GM21367 (cell line): Measurements from ENCODE around the gene NUP107.
"Not testable (repeated sequence)": the region's sequence is repeated elsewhere in the genome, so short reads cannot be mapped to it uniquely, and the experiment has no call there.

Experiments
- ATAC-seq: cut with Tn5 transposase; IDR thresholded peaks from one replicate; pipeline ENCODE4 v1.9.1; 2021; ENCODE audit not compliant: unreplicated experiment

Gene NUP107

GRCh38 chr12:68686595-68687521, at the start of gene NUP107:
Gene NUP107, plus strand, starts transcription at chr12:68686978. Its CDS starts 88 bp downstream, at chr12:68687066.
- ATAC-seq, result peak; percentile 95

GRCh38 chr12:68637439-68637838, 49.3 kb upstream of the NUP107 start:
- ATAC-seq, result not testable (repeated sequence)

- no peak for ATAC-seq
These were observed 48.6 kb upstream of the NUP107 start for GRCh38 chr12:68638171-68638570.

- no peak for ATAC-seq
These were observed 47.9 kb upstream of the NUP107 start for GRCh38 chr12:68638721-68639395.

GRCh38 chr12:68639396-68639767, 47.4 kb upstream of the NUP107 start:
- ATAC-seq, result no peak

- ATAC-seq, result peak; percentile 82
These were observed 45.6 kb upstream of the NUP107 start for GRCh38 chr12:68641138-68641537.

- no peak for ATAC-seq
These were observed 40.3 kb upstream of the NUP107 start for GRCh38 chr12:68646484-68646883.

- no peak for ATAC-seq
These were observed 39.3 kb upstream of the NUP107 start for GRCh38 chr12:68647507-68647906.

GRCh38 chr12:68648179-68648578, 38.6 kb upstream of the NUP107 start:
- ATAC-seq, result no peak

- no peak for ATAC-seq
These were observed 21.7 kb upstream of the NUP107 start for GRCh38 chr12:68665016-68665569.

- ATAC-seq, result no peak
These were observed 19.5 kb upstream of the NUP107 start for GRCh38 chr12:68667291-68667690.

- no peak for ATAC-seq
These were observed 18.9 kb upstream of the NUP107 start for GRCh38 chr12:68667896-68668295.

GRCh38 chr12:68671179-68671578, 15.6 kb upstream of the NUP107 start:
- ATAC-seq, result no peak

GRCh38 chr12:68673788-68674187, 13.0 kb upstream of the NUP107 start:
- no peak for ATAC-seq

GRCh38 chr12:68674376-68674775, 12.4 kb upstream of the NUP107 start:
- ATAC-seq, result no peak

- ATAC-seq, result no peak
These were observed 11.5 kb upstream of the NUP107 start for GRCh38 chr12:68675101-68675842.

GRCh38 chr12:68676854-68677253, 9.9 kb upstream of the NUP107 start:
- not testable (repeated sequence) for ATAC-seq

- no peak for ATAC-seq
These were observed 550 bp upstream of the NUP107 start for GRCh38 chr12:68686262-68686594.

GRCh38 chr12:68695454-68695853, 8.7 kb downstream of the NUP107 start:
- ATAC-seq, result no peak

- ATAC-seq, result no peak
These were observed 12.7 kb downstream of the NUP107 start for GRCh38 chr12:68699486-68699885.

GRCh38 chr12:68727776-68728175, 41.0 kb downstream of the NUP107 start:
- ATAC-seq, result no peak
